Neural cell (in vitro differentiated cells): ENCODE measurements around the gene RELN. TPM values are rescaled to one million over a fixed set of nuclear protein-coding genes. Genes with fewer than 3 reads are reported as not detected.

Experiments
- H2AFZ ChIP-seq: fragments of 200-600, 300-800 bp; sonication (generic), shearing (Covaris generic); 2 replicates; pipeline ENCODE4 v1.6.0; 2014; ENCODE audit warnings: low read depth, mild to moderate bottlenecking, antibody characterized with exemption, low read length, moderate library complexity
- H3F3A ChIP-seq: fragments of 200-600 bp; shearing (Covaris generic); 2 replicates; pipeline ENCODE4 v1.6.1; 2016; ENCODE audit warnings: mild to moderate bottlenecking, moderate library complexity, mixed read lengths, antibody characterized with exemption, low read length; ENCODE audit not compliant: insufficient read depth, poor library complexity, severe bottlenecking
- H3K27ac ChIP-seq: fragments of 200-600, 300-800 bp; sonication (generic), shearing (Covaris generic); 2 replicates; pipeline ENCODE4 v1.5.1; 2014; ENCODE audit warnings: mild to moderate bottlenecking, low read length, moderate library complexity
- H3K27me3 ChIP-seq: fragments of 300-800, 200-600 bp; sonication (generic), shearing (Covaris generic); 2 replicates; pipeline ENCODE4 v1.6.0; 2014; ENCODE audit warnings: mild to moderate bottlenecking, low read depth, low read length, moderate library complexity; ENCODE audit not compliant: insufficient read depth
- H3K36me3 ChIP-seq: fragments of 300-800, 200-600 bp; sonication (generic), shearing (Covaris generic); 2 replicates; pipeline ENCODE4 v1.5.1; 2014; ENCODE audit warnings: mild to moderate bottlenecking, antibody characterized with exemption, low read length, moderate library complexity; ENCODE audit not compliant: insufficient read depth
- H3K4me2 ChIP-seq: fragments of 300-800, 200-600 bp; sonication (generic), shearing (Covaris generic); 2 replicates; pipeline ENCODE4 v1.6.0; 2014; ENCODE audit warnings: mild to moderate bottlenecking, low read length
- H3K4me3 ChIP-seq: fragments of 300-800, 200-600 bp; sonication (generic), shearing (Covaris generic); 2 replicates; pipeline ENCODE4 v1.5.1; 2014; ENCODE audit warnings: mild to moderate bottlenecking, low read length, moderate library complexity
- H3K79me2 ChIP-seq: fragments of 200-600 bp; shearing (Covaris generic); replicated peaks from 2 replicates; pipeline ENCODE4 v1.6.0; 2014; ENCODE audit warnings: mild to moderate bottlenecking, low read length, moderate library complexity; ENCODE audit not compliant: insufficient read depth
- H3K9ac ChIP-seq: fragments of 300-800, 200-600 bp; sonication (generic), shearing (Covaris generic); 2 replicates; pipeline ENCODE4 v1.6.1; 2016; ENCODE audit warnings: mild to moderate bottlenecking, low read length, mixed read lengths
- H3K9me2 ChIP-seq: fragments of 200-600 bp; shearing (Covaris generic); 2 replicates; pipeline ENCODE4 v1.6.1; 2016; ENCODE audit warnings: mild to moderate bottlenecking, low read length, mixed read lengths; ENCODE audit not compliant: insufficient read depth
- H3K9me3 ChIP-seq: fragments of 200-600, 300-800 bp; sonication (generic), shearing (Covaris generic); 2 replicates; pipeline ENCODE4 v1.6.1; 2016; ENCODE audit warnings: mild to moderate bottlenecking, mixed run types, low read length, moderate library complexity, mixed read lengths
- H4K20me1 ChIP-seq: fragments of 200-600 bp; shearing (Covaris generic); 2 replicates; pipeline ENCODE4 v1.6.1; 2016; ENCODE audit warnings: mild to moderate bottlenecking, mixed run types; ENCODE audit not compliant: insufficient read depth
- EP300 ChIP-seq: fragments of 450-650 bp; conservative IDR thresholded peaks from 2 replicates; pipeline ENCODE4 v1.6.1; 2014; ENCODE audit warnings: antibody characterized with exemption, mild to moderate bottlenecking, moderate library complexity; ENCODE audit not compliant: poor library complexity, severe bottlenecking
- EZH2 ChIP-seq: fragments of 200-600, 300-800 bp; shearing (Covaris generic), sonication (generic); IDR thresholded peaks from 2 replicates; pipeline ENCODE4 v1.6.1; 2014; ENCODE audit warnings: antibody characterized with exemption, low read length, borderline replicate concordance, mild to moderate bottlenecking; ENCODE audit not compliant: insufficient read depth, poor library complexity, severe bottlenecking
- MXI1 ChIP-seq: fragments of 450-650 bp; conservative IDR thresholded peaks from 2 replicates; pipeline ENCODE4 v1.6.1; 2014; ENCODE audit warnings: antibody characterized with exemption, mild to moderate bottlenecking; ENCODE audit not compliant: poor library complexity, severe bottlenecking
- POLR2AphosphoS5 ChIP-seq: IDR thresholded peaks from 2 replicates; pipeline ENCODE4 v1.6.1; 2012
- RAD21 ChIP-seq: fragments of 450-650 bp; conservative IDR thresholded peaks from 2 replicates; pipeline ENCODE4 v1.6.1; 2014; ENCODE audit warnings: antibody characterized with exemption, mild to moderate bottlenecking, moderate library complexity
- SMC3 ChIP-seq: fragments of 450-650 bp; conservative IDR thresholded peaks from 2 replicates; pipeline ENCODE4 v1.6.1; 2014; ENCODE audit warnings: antibody characterized with exemption, mild to moderate bottlenecking, moderate library complexity; ENCODE audit not compliant: poor library complexity
- TAF1 ChIP-seq: IDR thresholded peaks from 2 replicates; pipeline ENCODE4 v1.6.1; 2012; ENCODE audit warnings: low read depth
- polyA plus RNA-seq: library from polyadenylated mRNA; depleted of rRNA; stranded (reverse); fragments of >200 nt; gene quantifications from 2 replicates; pipeline ENCODE4 v1.2.3, GENCODE V29; 2014
- TF ChIP-seq, protein P1 (sequence below): fragments of 450-650 bp; IDR thresholded peaks from 2 replicates; pipeline ENCODE4 v1.5.1; 2014; ENCODE audit warnings: antibody characterized with exemption, mild to moderate bottlenecking, moderate library complexity; ENCODE audit not compliant: poor library complexity, severe bottlenecking
- TF ChIP-seq, protein P2 (sequence below): IDR thresholded peaks from 2 replicates; pipeline ENCODE4 v1.6.1; 2012; ENCODE audit warnings: borderline replicate concordance

The RELN gene
- polyA plus RNA-seq, 1 donor from 2014 or later = 178 TPM

DNA sequence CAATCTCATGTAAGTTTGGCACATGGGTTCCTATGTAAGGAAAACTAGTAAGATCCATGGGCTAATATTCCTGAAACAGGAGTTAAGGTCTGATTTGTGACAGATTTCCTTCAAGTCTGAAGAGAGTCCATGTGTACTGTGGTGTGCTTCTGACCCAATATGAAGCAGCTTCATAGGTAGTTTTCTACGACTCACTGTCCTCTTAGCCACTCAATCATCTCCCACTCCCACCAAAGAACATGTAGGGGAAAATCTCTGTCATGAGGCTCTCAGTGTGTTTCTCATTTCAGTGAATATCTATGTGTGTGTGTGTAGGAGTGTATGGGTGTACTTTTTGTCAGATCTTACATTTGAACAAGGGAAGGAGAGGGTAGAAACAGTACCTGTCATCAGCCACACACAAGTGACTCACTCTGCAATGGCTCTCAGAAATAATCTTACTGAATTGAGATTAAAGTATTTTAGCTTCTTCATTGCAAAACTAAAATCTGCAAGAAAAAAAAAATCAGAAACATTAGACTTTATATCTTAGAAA, 31.1 kb downstream of the RELN start:
- Histone ChIP-seq H3K27me3 (no peaks in the 10 kb centered on the region), H3K4me2 (no peak overlapping the region), H3K9me3 (no peaks in the 10 kb centered on the region), H2AFZ (no peak overlapping the region), H3K36me3 (no peaks in the 10 kb centered on the region), H3K4me3 (no peak overlapping the region), H3K9ac (no peak overlapping the region), H3K27ac (no peak overlapping the region), H3K79me2 (no peaks in the 10 kb centered on the region), H4K20me1 (no peaks in the 10 kb centered on the region), H3K9me2 (no peaks in the 10 kb centered on the region), H3F3A (no peaks in the 10 kb centered on the region)
- TF ChIP-seq POLR2AphosphoS5 (no peak), TAF1 (no peak), RAD21 (no peak), EZH2 (no peak), EP300 (no peak), MXI1 (no peak), SMC3 (no peak)
- TF ChIP-seq, protein P1, sequence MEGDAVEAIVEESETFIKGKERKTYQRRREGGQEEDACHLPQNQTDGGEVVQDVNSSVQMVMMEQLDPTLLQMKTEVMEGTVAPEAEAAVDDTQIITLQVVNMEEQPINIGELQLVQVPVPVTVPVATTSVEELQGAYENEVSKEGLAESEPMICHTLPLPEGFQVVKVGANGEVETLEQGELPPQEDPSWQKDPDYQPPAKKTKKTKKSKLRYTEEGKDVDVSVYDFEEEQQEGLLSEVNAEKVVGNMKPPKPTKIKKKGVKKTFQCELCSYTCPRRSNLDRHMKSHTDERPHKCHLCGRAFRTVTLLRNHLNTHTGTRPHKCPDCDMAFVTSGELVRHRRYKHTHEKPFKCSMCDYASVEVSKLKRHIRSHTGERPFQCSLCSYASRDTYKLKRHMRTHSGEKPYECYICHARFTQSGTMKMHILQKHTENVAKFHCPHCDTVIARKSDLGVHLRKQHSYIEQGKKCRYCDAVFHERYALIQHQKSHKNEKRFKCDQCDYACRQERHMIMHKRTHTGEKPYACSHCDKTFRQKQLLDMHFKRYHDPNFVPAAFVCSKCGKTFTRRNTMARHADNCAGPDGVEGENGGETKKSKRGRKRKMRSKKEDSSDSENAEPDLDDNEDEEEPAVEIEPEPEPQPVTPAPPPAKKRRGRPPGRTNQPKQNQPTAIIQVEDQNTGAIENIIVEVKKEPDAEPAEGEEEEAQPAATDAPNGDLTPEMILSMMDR = no peak
- TF ChIP-seq, protein P2, sequence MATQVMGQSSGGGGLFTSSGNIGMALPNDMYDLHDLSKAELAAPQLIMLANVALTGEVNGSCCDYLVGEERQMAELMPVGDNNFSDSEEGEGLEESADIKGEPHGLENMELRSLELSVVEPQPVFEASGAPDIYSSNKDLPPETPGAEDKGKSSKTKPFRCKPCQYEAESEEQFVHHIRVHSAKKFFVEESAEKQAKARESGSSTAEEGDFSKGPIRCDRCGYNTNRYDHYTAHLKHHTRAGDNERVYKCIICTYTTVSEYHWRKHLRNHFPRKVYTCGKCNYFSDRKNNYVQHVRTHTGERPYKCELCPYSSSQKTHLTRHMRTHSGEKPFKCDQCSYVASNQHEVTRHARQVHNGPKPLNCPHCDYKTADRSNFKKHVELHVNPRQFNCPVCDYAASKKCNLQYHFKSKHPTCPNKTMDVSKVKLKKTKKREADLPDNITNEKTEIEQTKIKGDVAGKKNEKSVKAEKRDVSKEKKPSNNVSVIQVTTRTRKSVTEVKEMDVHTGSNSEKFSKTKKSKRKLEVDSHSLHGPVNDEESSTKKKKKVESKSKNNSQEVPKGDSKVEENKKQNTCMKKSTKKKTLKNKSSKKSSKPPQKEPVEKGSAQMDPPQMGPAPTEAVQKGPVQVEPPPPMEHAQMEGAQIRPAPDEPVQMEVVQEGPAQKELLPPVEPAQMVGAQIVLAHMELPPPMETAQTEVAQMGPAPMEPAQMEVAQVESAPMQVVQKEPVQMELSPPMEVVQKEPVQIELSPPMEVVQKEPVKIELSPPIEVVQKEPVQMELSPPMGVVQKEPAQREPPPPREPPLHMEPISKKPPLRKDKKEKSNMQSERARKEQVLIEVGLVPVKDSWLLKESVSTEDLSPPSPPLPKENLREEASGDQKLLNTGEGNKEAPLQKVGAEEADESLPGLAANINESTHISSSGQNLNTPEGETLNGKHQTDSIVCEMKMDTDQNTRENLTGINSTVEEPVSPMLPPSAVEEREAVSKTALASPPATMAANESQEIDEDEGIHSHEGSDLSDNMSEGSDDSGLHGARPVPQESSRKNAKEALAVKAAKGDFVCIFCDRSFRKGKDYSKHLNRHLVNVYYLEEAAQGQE = no peak

DNA sequence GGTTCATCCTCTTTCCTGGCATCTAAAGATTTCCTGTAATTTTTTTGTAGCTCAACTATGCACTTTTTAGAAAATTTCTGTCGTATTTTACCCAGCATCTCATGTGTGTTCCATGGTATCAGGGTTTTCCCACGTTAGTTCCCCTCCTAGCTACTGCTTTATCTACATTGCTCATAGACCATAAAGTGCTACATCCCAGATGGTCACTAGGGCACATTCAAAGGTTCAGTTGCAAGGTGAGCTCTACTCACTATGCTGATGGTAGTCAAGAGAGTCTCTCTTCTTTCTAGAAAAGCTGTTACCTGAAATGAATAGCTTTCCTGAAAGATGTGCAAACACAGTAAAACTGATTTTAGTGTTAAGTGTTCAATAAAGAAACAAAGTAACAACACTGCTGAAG, 33.5 kb downstream of the RELN start:
- TF ChIP-seq POLR2AphosphoS5 (no peak), SMC3 (no peak), EZH2 (no peak), MXI1 (no peak), TAF1 (no peak), EP300 (no peak), RAD21 (no peak)
- TF ChIP-seq, protein P1 = no peak
- TF ChIP-seq, protein P2 = no peak
- H3K27ac ChIP-seq = no peak overlapping the region
- H4K20me1 ChIP-seq = no peaks in the 10 kb centered on the region
- no peak overlapping the region for H2AFZ ChIP-seq
- no peak overlapping the region for H3K4me3 ChIP-seq
- no peaks in the 10 kb centered on the region for H3K9me2 ChIP-seq
- H3K79me2 ChIP-seq = no peaks in the 10 kb centered on the region
- no peak overlapping the region for H3K9ac ChIP-seq
- H3K9me3 ChIP-seq = no peaks in the 10 kb centered on the region
- H3F3A ChIP-seq = no peaks in the 10 kb centered on the region
- H3K4me2 ChIP-seq = no peak overlapping the region
- H3K27me3 ChIP-seq = no peaks in the 10 kb centered on the region
- H3K36me3 ChIP-seq = no peaks in the 10 kb centered on the region
